GM18519 (cell line): Measurements from ENCODE around the gene WNT10A.
"Not testable (repeated sequence)": the region's sequence is repeated elsewhere in the genome, so short reads cannot be mapped to it uniquely, and the experiment has no call there.

ENCODE experiments used
- ATAC-seq: cut with Tn5 transposase; IDR thresholded peaks from one replicate; pipeline ENCODE4 v1.9.1; 2021; ENCODE audit warnings: mild to moderate bottlenecking, moderate library complexity; ENCODE audit not compliant: unreplicated experiment, low FRiP score

WNT10A gene

DNA sequence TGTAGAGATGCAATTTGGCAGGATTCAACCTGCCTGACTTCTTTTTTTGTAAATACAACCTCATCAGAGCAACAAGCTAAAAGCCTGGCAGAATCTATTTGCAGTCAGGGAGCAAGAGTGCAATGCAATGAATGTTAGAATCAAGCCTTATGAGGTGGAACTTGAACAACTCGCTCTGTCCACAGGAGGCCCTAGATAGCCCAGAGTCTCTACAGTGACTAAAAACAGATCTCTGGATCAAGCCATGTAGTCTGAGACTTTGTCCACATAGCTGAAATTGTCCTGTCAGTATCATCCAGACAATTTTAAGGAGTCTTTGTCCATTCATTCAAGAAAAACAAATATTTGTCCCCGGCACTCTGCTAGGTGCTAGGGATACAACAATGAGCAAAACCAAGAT lies 46.8 kb downstream of the WNT10A start:
- ATAC-seq, result no peak

DNA sequence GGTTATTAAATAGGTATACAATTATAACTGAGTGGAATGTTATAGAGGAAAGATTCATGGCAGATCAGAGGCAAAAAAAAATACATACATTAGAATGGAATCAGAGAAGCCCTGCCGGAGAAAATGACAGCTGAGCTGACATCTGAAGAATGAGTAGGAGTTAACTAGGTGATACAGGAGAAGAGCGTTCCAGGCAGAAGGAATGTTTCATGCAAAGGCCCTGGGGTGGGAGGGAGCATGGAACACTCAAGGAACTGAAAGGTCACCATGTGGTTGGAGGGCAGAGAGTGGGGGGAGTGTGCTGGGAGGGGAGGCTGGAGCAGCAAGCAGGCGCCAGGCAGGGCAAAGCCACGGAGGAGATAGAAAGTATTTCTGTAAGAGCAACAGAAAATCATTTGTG lies 47.2 kb downstream of the WNT10A start:
- ATAC-seq, result no peak

DNA sequence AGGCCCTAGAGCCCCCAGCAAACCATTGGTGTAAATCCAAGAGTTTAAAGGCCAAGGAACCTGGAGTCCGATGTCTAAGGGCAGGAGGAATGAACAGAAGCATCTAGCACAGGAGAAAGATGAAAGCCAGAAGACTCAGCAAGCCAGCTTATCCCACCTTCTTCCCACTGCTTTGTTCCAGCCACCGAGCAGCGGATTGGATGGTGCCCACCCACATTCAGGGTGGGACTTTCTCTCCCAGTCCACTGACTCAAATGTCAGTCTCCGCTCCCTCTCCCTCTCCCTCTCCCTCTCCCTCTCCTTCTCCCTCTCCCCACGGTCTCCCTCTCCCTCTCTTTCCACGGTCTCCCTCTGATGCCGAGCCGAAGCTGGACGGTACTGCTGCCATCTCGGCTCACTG lies 49.8 kb downstream of the WNT10A start:
- not testable (repeated sequence) for ATAC-seq

DNA sequence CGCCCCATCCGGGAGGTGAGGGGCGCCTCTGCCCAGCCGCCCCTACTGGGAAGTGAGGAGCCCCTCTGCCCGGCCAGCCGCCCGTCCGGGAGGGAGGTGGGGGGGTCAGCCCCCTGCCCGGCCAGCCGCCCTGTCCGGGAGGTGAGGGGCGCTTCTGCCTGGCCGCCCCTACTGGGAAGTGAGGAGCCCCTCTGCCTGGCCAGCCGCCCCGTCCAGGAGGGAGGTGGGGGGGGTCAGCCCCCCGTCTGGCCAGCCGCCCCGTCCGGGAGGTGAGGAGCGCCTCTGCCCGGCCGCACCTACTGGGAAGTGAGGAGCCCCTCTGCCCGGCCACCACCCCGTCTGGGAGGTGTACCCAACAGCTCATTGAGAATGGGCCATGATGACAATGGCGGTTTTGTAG lies 51.1 kb downstream of the WNT10A start:
- ATAC-seq, result not testable (repeated sequence)
